Calu3 (cell line): ENCODE measurements around the gene PRPF40A. TPM values are rescaled to one million over a fixed set of nuclear protein-coding genes. Genes with fewer than 3 reads are reported as not detected.
A peak's percentile ranks its signal among the peaks of the same experiment; 100 is the strongest.
"Not testable (repeated sequence)": the region's sequence is repeated elsewhere in the genome, so short reads cannot be mapped to it uniquely, and the experiment has no call there.

ENCODE experiments used
- Bru-seq: library from RNA; stranded (reverse); fragments of 400-500 nt; gene quantifications from one replicate; lab custom pipeline; 2021; lab: Mats Ljungman, UMichigan
- BruChase-seq, 2 experiments: library from RNA; stranded (reverse); fragments of 400-500 nt; gene quantifications; one replicate each; lab custom pipeline; 2021; lab: Mats Ljungman, UMichigan
- BruUV-seq: library from RNA; stranded (reverse); fragments of 400-500 nt; replicated peaks from 2 replicates; lab custom pipeline; 2021; lab: Mats Ljungman, UMichigan
- CTCF ChIA-PET: fragments of 300-600 bp; sonication (Branson Sonifier 250); formaldehyde crosslinking; loops from one replicate; lab custom pipeline; 2022; ENCODE audit warnings: antibody characterized with exemption; lab: Charles Lee
- DNase-seq: peaks from one replicate; pipeline ENCODE4 v3.0.0; 2022
- H3K27ac Mint-ChIP-seq: one replicate; pipeline ENCODE4 v1.8.0; 2022; ENCODE audit warnings: mixed read lengths; ENCODE audit not compliant: unreplicated experiment
- H3K27me3 Mint-ChIP-seq: one replicate; pipeline ENCODE4 v1.8.0; 2022; ENCODE audit warnings: mixed read lengths; ENCODE audit not compliant: unreplicated experiment
- H3K36me3 Mint-ChIP-seq: one replicate; pipeline ENCODE4 v1.8.0; 2022; ENCODE audit warnings: mild to moderate bottlenecking, moderate library complexity, mixed read lengths; ENCODE audit not compliant: insufficient read depth, unreplicated experiment
- H3K4me1 Mint-ChIP-seq: one replicate; pipeline ENCODE4 v1.8.0; 2022; ENCODE audit warnings: mild to moderate bottlenecking, low read depth, mixed read lengths; ENCODE audit not compliant: unreplicated experiment
- H3K4me3 Mint-ChIP-seq: one replicate; pipeline ENCODE4 v1.8.0; 2022; ENCODE audit warnings: mild to moderate bottlenecking, low read depth, moderate library complexity, mixed read lengths; ENCODE audit not compliant: unreplicated experiment
- H3K9me3 Mint-ChIP-seq: one replicate; pipeline ENCODE4 v1.8.0; 2022; ENCODE audit warnings: low read depth, mixed read lengths; ENCODE audit not compliant: unreplicated experiment
- intact Hi-C: fragments of 100-400 bp; cut with micrococcal nuclease; formaldehyde crosslinking; loops from one replicate; pipeline ENCODE4 v1.10.0; 2022; ENCODE audit not compliant: unreplicated experiment
- long read RNA-seq: library from polyadenylated mRNA; stranded (forward); transcript quantifications from one replicate; pipeline ENCODE4 v2.0.0, GENCODE V29; 2022
- total RNA-seq: library from RNA; stranded (reverse); gene quantifications from 2 replicates; pipeline ENCODE4 v1.2.3, GENCODE V29; 2022
- TF ChIP-seq, protein P1 (sequence below): fragments of 200-600 bp; IDR thresholded peaks from one replicate; pipeline ENCODE4 v1.8.0; 2022; ENCODE audit warnings: antibody characterized with exemption; ENCODE audit not compliant: unreplicated experiment

PRPF40A gene
- total RNA-seq (118 and 140 TPM in 2 replicates), Bru-seq, nascent RNA (percentile 97 among the genes with signal in this experiment), BruChase-seq, experiment 1, labeled RNA remaining after a 6-hour chase (percentile 94 among the genes with signal in this experiment), BruChase-seq, experiment 2, labeled RNA remaining after a 2-hour chase (percentile 92 among the genes with signal in this experiment)
- long read RNA-seq, partial matches to known transcripts = 13 of 136 reads
- long read RNA-seq, other reads (novel, unspliced or antisense) = 123 of 136 reads

GRCh38 chr2:152717228-152718075, at the start of gene PRPF40A:
Gene PRPF40A (minus strand): TSS chr2:152717461. CDS start chr2:152717439, 22 bp downstream.
- peaks cover 9% of the 10 kb centered on the region for H3K4me1 Mint-ChIP-seq

DNA sequence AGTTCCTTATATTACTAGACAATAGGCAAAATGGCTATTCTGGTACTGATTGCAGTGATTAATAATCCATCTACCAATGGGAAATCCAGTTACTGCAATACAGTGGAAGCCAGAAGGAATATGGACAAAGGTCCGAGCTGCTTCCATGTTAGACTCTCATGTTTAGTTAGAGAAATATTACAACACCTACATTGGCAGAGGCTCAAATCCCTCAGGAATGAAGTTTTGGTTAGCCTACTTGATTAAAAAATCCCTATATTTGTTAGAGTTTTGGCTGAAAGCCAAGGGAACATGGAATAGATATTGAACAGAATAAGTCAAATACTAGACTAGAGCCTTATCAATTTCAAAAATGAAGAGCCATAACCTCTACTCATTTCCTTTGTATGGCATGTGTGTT, 49.7 kb upstream of the PRPF40A start:
- CTCF ChIA-PET = no interaction called here
- Mint-ChIP-seq H3K9me3 (no peaks in the 10 kb centered on the region), H3K27ac (no peak overlapping the region), H3K27me3 (no peaks in the 10 kb centered on the region), H3K4me1 (no peaks in the 10 kb centered on the region), H3K36me3 (no peaks in the 10 kb centered on the region), H3K4me3 (no peak overlapping the region)
- no TSS peak for BruUV-seq
- intact Hi-C loops = no loop called here
- TF ChIP-seq, protein P1, sequence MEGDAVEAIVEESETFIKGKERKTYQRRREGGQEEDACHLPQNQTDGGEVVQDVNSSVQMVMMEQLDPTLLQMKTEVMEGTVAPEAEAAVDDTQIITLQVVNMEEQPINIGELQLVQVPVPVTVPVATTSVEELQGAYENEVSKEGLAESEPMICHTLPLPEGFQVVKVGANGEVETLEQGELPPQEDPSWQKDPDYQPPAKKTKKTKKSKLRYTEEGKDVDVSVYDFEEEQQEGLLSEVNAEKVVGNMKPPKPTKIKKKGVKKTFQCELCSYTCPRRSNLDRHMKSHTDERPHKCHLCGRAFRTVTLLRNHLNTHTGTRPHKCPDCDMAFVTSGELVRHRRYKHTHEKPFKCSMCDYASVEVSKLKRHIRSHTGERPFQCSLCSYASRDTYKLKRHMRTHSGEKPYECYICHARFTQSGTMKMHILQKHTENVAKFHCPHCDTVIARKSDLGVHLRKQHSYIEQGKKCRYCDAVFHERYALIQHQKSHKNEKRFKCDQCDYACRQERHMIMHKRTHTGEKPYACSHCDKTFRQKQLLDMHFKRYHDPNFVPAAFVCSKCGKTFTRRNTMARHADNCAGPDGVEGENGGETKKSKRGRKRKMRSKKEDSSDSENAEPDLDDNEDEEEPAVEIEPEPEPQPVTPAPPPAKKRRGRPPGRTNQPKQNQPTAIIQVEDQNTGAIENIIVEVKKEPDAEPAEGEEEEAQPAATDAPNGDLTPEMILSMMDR = no peak
- no peak for DNase-seq

More at GRCh38 chr2:152717228-152718075, at the start of gene PRPF40A:
- no TSS peak for BruUV-seq
- Mint-ChIP-seq H3K36me3 (peaks cover 71% of the 10 kb centered on the region), H3K27ac (peak within 1 kb of the TSS; percentile 96), H3K9me3 (no peaks in the 10 kb centered on the region), H3K4me3 (peak within 1 kb of the TSS; percentile 96), H3K27me3 (no peaks in the 10 kb centered on the region)
- TF ChIP-seq, protein P1 = no peak
- DNase-seq = peak; percentile 99
- intact Hi-C loops = no loop called here
- CTCF ChIA-PET = interaction anchor here (1.2 kb wide), 1 partner anchor 10 kb away, joined by 4 read pairs; no protein-coding TSS in a partner anchor

GRCh38 chr2:152763651-152764050, 46.4 kb upstream of the PRPF40A start:
- H3K27me3 Mint-ChIP-seq = no peaks in the 10 kb centered on the region
- CTCF ChIA-PET = no interaction called here
- H3K9me3 Mint-ChIP-seq = no peaks in the 10 kb centered on the region
- DNase-seq = no peak
- no peak overlapping the region for H3K27ac Mint-ChIP-seq
- TF ChIP-seq, protein P1 = no peak
- no TSS peak for BruUV-seq
- intact Hi-C loops = no loop called here
- H3K4me1 Mint-ChIP-seq = no peaks in the 10 kb centered on the region
- no peak overlapping the region for H3K4me3 Mint-ChIP-seq
- no peaks in the 10 kb centered on the region for H3K36me3 Mint-ChIP-seq

DNA sequence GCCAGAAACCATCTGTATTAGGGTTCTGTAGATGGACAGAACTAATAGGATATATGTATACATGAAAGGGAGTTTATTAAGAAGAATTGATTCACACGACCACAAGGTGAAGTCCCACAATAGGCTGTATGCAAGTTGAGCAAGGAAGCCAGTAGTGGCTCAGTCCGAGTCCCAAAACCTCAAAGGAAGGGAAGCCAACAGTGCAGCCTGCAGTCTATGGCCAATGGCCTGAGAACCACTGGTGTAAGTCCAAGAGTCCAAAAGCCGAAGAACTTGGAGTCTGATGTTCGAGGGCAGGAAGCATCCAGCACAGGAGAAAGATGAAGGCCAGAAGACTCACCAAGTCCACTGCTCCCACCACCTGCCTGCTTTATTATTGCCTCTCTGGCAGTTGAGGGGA, 45.9 kb upstream of the PRPF40A start:
- H3K27me3 Mint-ChIP-seq, DNase-seq, H3K36me3 Mint-ChIP-seq, H3K27ac Mint-ChIP-seq, intact Hi-C loops, BruUV-seq, H3K9me3 Mint-ChIP-seq, H3K4me3 Mint-ChIP-seq, H3K4me1 Mint-ChIP-seq, CTCF ChIA-PET: not testable (repeated sequence)
